Measurements from ENCODE around the gene RAPGEF3.

The RAPGEF3 gene

DNA sequence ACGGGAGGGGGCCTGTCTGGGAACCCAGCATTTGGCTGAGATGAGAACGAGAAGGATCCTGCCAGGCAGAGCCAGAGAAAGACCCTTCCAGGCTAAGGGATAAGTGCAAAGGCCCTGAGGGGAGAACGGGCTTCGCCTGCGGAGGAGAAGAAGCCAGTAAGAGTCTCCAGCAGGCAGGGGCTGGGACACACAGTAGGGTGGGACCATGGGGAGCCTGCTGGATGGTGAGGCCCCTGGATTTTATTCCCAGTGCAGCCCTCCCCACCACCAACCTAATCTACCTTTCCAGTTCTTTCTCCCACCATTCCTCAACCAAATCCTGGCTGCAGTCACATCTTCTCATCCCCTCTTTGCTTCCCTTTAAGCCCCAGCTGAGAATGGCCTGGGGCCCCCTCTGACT, 12.6 kb downstream of the RAPGEF3 start:
- no peak overlapping the region for H3K4me3 ChIP-seq (ENCODE audit: low read length)
- peaks cover 3% of the 10 kb centered on the region for H3K27me3 ChIP-seq (ENCODE audit: insufficient read depth, low read length)
- no peaks in the 10 kb centered on the region for H3K36me3 ChIP-seq (ENCODE audit: insufficient read depth, low read length)
- no peaks in the 10 kb centered on the region for H3K9me3 ChIP-seq (ENCODE audit: low read length)
- no peaks in the 10 kb centered on the region for H3K4me1 ChIP-seq (ENCODE audit: insufficient read depth, low read length)
- no peak overlapping the region for H2AFZ ChIP-seq (ENCODE audit: low read depth, low read length)

DNA sequence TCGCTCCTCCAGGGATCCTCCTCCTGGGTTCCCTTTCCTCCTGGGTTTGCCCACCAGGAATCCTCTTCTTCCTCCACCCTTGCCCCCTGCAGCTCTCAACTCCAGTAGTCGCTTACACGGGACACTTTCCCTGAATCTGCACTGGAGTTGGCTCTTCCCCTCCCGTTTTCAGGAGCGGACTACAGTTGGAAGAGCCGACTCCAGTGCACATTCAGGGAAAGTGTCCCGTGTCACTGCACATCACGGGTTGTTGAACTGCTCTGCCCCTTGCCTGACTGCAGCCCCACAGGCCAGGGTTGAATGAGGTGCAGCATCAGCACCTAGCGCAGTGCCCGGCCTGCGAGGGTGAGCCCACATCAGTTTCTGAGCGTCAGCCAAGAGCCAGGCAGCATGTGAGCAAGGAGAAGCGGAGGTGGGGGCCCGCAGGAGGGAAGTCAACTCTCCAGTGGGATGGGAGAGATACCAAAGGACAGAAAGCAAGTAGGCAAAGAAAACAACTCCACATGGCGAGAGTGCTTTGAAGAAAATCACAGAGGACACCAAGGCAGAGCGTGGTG, 13.1 kb downstream of the RAPGEF3 start:
- Histone ChIP-seq H3K36me3 (ENCODE audit: insufficient read depth, low read length) (no peaks in the 10 kb centered on the region), H3K9me3 (ENCODE audit: low read length) (no peaks in the 10 kb centered on the region), H3K4me1 (ENCODE audit: insufficient read depth, low read length) (peaks cover 3% of the 10 kb centered on the region), H3K27me3 (ENCODE audit: insufficient read depth, low read length) (peaks cover 3% of the 10 kb centered on the region), H2AFZ (ENCODE audit: low read depth, low read length) (no peak overlapping the region), H3K4me3 (ENCODE audit: low read length) (no peak overlapping the region)

GRCh38 chr12:47744778-47745436, 13.8 kb downstream of the RAPGEF3 start:
- Histone ChIP-seq H3K36me3 (ENCODE audit: insufficient read depth, low read length) (no peaks in the 10 kb centered on the region), H2AFZ (ENCODE audit: low read depth, low read length) (no peak overlapping the region), H3K9me3 (ENCODE audit: low read length) (no peaks in the 10 kb centered on the region), H3K4me1 (ENCODE audit: insufficient read depth, low read length) (peaks cover 3% of the 10 kb centered on the region), H3K4me3 (ENCODE audit: low read length) (no peak overlapping the region), H3K27me3 (ENCODE audit: insufficient read depth, low read length) (peaks cover 3% of the 10 kb centered on the region)

DNA sequence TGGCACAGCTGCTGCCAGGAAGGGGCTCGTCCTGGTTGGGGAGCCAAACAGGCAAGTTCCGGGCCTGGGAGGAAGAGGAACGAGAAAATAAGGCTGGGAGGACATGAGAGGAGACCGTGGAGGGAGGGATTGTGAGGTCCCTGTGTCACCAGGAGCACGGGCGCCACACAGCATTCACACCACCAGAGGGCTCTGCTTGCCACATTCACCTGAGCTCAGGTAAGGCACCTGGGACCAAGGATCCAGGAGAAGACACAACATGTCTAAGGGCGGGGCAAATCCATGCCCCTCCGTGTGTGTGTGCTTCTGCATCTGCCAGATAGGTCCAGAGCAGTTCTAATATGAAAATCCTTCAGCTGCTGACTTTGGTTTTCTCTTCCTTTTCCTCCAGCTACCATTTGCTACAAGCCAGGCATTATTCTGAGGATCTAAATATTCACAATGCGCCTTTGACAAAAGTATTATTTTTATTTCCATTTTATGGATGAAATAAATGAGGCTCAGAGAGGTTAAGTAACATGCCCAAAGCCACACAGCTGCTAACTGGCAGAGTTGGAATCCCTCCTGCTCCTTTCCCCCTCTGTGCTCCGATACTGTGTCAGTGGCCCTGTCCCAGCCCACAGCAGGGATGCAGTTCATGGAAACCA, 14.6 kb downstream of the RAPGEF3 start:
- Histone ChIP-seq H3K9me3 (ENCODE audit: low read length) (no peaks in the 10 kb centered on the region), H3K27me3 (ENCODE audit: insufficient read depth, low read length) (peaks cover 3% of the 10 kb centered on the region), H3K4me3 (ENCODE audit: low read length) (no peak overlapping the region), H3K36me3 (ENCODE audit: insufficient read depth, low read length) (no peaks in the 10 kb centered on the region), H2AFZ (ENCODE audit: low read depth, low read length) (no peak overlapping the region), H3K4me1 (ENCODE audit: insufficient read depth, low read length) (peaks cover 3% of the 10 kb centered on the region)

DNA sequence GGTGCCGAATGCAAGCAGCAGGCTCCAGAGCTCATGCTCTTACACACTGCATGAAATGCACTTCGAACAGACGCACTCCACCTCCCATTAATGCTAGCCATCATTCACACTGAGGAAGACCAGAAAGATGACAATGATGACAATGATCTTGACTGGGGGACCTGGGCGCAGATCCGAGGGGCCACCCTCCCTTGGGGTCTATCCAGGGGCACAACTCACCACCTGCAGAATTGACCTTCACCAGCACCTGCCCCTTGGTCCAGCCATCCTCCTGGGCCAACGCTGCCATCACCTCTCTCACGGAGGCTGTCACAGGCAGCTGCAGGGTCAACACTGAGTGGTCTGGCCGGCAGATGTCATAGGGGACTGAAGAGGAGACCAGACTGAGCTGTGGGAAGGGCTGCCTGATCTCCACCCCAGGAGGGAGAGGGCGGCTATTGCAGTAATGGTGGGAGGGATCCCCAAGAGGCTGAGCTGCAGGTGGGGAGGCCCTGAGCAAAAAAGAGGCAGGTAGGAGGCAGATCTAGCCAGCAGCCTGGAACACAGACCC, 15.3 kb downstream of the RAPGEF3 start:
- peaks cover 3% of the 10 kb centered on the region for H3K27me3 ChIP-seq (ENCODE audit: insufficient read depth, low read length)

DNA sequence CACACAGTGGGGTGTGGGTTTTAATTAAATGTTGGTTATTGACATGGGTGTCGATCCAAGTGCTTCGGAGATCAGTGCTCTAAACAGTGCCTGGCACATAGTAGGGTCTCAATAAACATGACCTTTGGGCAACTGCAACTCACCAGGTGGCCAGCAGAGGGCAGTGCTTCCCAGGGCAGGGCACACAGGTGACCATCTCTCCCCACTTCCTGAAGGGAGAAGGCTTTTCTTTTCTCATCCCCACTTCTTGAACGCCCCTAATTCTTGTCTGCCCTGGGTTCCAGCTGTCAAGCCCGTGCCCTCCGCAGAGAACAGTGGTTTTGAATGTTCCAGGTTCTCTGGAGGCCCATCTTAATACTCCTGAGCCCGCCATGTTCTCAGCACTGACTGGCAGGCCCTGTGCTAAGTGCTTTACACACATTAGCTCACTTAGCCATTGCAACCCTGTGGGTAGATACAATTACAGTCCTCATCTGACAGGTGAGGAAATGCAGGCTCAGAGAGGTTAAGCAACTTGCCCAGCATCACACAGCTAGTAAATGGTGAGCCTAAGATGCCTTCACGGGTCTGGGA, 16.3 kb downstream of the RAPGEF3 start:
- Histone ChIP-seq H3K36me3 (ENCODE audit: insufficient read depth, low read length) (no peaks in the 10 kb centered on the region), H3K4me1 (ENCODE audit: insufficient read depth, low read length) (peaks cover 3% of the 10 kb centered on the region), H2AFZ (ENCODE audit: low read depth, low read length) (no peak overlapping the region), H3K4me3 (ENCODE audit: low read length) (no peak overlapping the region), H3K9me3 (ENCODE audit: low read length) (no peaks in the 10 kb centered on the region), H3K27me3 (ENCODE audit: insufficient read depth, low read length) (no peaks in the 10 kb centered on the region)

More for the DNA sequence above, 15.3 kb downstream of the RAPGEF3 start:
- Histone ChIP-seq H3K9me3 (ENCODE audit: low read length) (no peaks in the 10 kb centered on the region), H3K4me3 (ENCODE audit: low read length) (no peak overlapping the region), H3K4me1 (ENCODE audit: insufficient read depth, low read length) (peaks cover 3% of the 10 kb centered on the region), H3K36me3 (ENCODE audit: insufficient read depth, low read length) (no peaks in the 10 kb centered on the region), H2AFZ (ENCODE audit: low read depth, low read length) (no peak overlapping the region)

DNA sequence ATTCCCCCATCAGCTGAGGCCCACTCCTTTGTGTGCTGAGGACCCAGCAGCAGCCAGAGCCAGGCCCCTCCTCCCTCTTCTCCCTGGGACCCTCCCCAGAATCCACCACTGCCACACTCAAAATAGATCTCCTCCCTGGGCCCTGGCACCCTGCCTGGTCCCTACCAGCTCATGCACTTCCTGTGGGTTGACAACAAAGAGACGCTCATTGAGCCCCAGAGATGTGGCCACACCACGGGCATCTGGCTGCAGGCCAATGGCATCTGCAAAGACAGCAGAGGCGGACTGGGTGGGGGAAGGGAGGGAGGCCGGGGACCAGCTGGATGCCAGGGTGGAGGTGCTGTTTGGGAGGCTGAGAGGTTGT, 17.4 kb downstream of the RAPGEF3 start:
- no peaks in the 10 kb centered on the region for H3K36me3 ChIP-seq (ENCODE audit: insufficient read depth, low read length)
- H3K4me3 ChIP-seq (ENCODE audit: low read length) = no peak overlapping the region
- H3K27me3 ChIP-seq (ENCODE audit: insufficient read depth, low read length) = no peaks in the 10 kb centered on the region
- H3K9me3 ChIP-seq (ENCODE audit: low read length) = no peaks in the 10 kb centered on the region
- no peak overlapping the region for H2AFZ ChIP-seq (ENCODE audit: low read depth, low read length)
- peaks cover 3% of the 10 kb centered on the region for H3K4me1 ChIP-seq (ENCODE audit: insufficient read depth, low read length)

DNA sequence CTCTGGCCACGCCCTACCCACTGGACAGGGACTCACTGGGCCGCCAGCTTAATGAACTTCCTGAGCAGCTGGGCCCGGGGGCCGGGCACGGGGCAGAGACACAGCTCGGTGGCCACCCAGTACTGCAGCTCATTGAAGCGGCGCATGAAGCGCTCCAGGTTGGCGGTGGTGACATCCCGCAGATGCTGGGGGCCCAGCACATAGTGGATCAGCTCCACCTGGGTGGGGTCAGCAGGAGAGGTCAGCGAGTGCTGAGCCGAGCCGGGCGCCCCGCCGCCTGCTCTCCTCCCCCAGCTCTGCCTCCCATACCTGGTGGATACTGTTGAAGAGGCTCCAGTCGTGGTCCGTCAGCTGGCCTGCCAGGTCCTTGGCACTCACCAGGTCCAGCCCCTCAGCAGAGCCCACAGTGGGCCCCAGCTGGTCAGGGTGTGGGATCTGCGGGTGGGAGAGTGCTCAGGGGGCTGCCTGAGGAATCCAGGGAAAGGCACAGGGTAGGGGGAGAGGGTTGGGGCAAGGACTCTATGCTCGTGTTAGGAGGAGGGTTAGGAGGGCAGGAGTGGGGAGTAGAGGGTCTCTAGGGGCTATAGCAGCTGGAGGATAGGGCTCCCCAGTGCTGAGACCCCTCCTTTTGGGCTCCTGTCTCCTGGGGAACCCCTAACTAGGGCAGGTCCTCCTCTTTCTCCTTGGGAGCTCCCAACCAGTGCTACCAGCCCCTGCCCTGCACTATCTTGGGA, 17.9 kb downstream of the RAPGEF3 start:
- H2AFZ ChIP-seq (ENCODE audit: low read depth, low read length) = no peak overlapping the region
- H3K9me3 ChIP-seq (ENCODE audit: low read length) = no peaks in the 10 kb centered on the region
- no peaks in the 10 kb centered on the region for H3K27me3 ChIP-seq (ENCODE audit: insufficient read depth, low read length)
- no peak overlapping the region for H3K4me3 ChIP-seq (ENCODE audit: low read length)
- H3K4me1 ChIP-seq (ENCODE audit: insufficient read depth, low read length) = peaks cover 3% of the 10 kb centered on the region
- no peaks in the 10 kb centered on the region for H3K36me3 ChIP-seq (ENCODE audit: insufficient read depth, low read length)

GRCh38 chr12:47739979-47740378, 18.7 kb downstream of the RAPGEF3 start:
- Histone ChIP-seq H3K36me3 (ENCODE audit: insufficient read depth, low read length) (no peaks in the 10 kb centered on the region), H3K4me1 (ENCODE audit: insufficient read depth, low read length) (peaks cover 7% of the 10 kb centered on the region), H3K27me3 (ENCODE audit: insufficient read depth, low read length) (no peaks in the 10 kb centered on the region), H3K9me3 (ENCODE audit: low read length) (no peaks in the 10 kb centered on the region), H3K4me3 (ENCODE audit: low read length) (no peak overlapping the region), H2AFZ (ENCODE audit: low read depth, low read length) (no peak overlapping the region)

DNA sequence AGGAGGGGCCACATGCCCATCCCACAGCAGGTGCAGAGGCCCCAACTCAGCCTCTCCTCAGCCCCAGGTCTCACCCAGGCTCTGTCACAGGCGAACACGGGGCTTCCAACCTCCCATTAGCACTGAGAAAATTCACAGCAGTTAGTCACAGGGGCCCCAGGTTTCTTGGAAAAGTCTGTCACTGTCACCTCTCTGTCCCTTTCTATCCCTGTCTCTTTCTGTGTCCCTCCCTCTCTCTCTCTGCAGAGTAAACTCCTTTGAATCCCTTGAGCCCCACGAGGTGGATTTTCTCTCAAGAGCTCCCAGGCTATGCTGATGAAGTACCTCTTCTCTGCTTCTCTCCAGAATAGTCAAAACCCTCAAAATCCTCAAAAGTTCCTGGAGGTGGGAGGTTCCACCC, 19.4 kb downstream of the RAPGEF3 start:
- H3K4me3 ChIP-seq (ENCODE audit: low read length) = no peak overlapping the region
- H3K36me3 ChIP-seq (ENCODE audit: insufficient read depth, low read length) = no peaks in the 10 kb centered on the region
- H3K9me3 ChIP-seq (ENCODE audit: low read length) = no peaks in the 10 kb centered on the region
- no peaks in the 10 kb centered on the region for H3K27me3 ChIP-seq (ENCODE audit: insufficient read depth, low read length)
- H2AFZ ChIP-seq (ENCODE audit: low read depth, low read length) = no peak overlapping the region
- H3K4me1 ChIP-seq (ENCODE audit: insufficient read depth, low read length) = peaks cover 14% of the 10 kb centered on the region

DNA sequence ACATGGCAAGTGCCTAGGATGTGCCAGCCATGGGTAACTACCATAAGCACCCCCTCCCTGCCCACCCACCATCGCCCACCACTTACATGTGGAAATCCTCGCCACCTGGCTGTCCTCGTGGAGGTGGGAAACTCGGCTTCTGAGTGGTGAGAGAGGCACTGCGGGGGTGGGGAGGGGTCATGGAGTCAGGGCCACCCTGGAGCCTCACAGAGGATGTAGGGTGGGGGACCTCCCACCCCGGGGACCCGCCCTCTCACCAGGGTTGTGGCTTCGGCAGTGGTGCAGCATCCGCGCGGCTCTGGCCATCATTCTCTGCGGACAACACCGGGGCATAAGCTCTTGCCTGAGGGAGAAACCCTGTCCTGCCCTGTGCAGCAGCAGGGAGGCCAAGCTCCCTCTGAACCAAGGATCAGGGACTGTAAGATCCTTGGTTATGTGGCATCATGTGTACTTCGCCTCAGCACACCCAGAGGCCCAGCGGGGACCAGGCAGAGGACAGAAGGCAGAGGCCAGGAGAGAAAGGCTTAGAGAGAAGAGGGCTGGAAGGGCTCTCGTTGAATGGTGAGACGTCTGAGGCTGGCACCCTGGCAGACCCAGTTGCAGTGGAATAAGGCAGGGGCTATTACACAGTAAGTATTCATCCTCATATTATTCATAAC, 20.6 kb downstream of the RAPGEF3 start:
- Histone ChIP-seq H3K4me3 (ENCODE audit: low read length) (no peak overlapping the region), H2AFZ (ENCODE audit: low read depth, low read length) (no peak overlapping the region), H3K36me3 (ENCODE audit: insufficient read depth, low read length) (no peaks in the 10 kb centered on the region), H3K27me3 (ENCODE audit: insufficient read depth, low read length) (no peaks in the 10 kb centered on the region), H3K4me1 (ENCODE audit: insufficient read depth, low read length) (peaks cover 15% of the 10 kb centered on the region), H3K9me3 (ENCODE audit: low read length) (no peaks in the 10 kb centered on the region)

GRCh38 chr12:47736877-47737676, 21.6 kb downstream of the RAPGEF3 start:
- peaks cover 15% of the 10 kb centered on the region for H3K4me1 ChIP-seq (ENCODE audit: insufficient read depth, low read length)
- no peaks in the 10 kb centered on the region for H3K36me3 ChIP-seq (ENCODE audit: insufficient read depth, low read length)
- H3K27me3 ChIP-seq (ENCODE audit: insufficient read depth, low read length) = no peaks in the 10 kb centered on the region
- no peaks in the 10 kb centered on the region for H3K9me3 ChIP-seq (ENCODE audit: low read length)
- H3K4me3 ChIP-seq (ENCODE audit: low read length) = no peak overlapping the region
- peak overlapping the region; percentile 10 for H2AFZ ChIP-seq (ENCODE audit: low read depth, low read length)
